ENCODE results near the gene TSPAN7.

- TF ChIP-seq CTCF (IDR thresholded peaks at IDR 0.05; ENCODE audit: poor library complexity) (no peak), EZH2 (IDR thresholded peaks at IDR 0.05; ENCODE audit: borderline replicate concordance) (no peak)
Observed at GRCh38 chrX:38678821-38679220, 117.5 kb downstream of the TSPAN7 start.
